Measurements from ENCODE around the gene OR6C75.

GRCh38 chr12:55336002-55336401 lies 26.8 kb upstream of the OR6C75 start:
- TF ChIP-seq CTCF (IDR thresholded peaks at IDR 0.05): no peak
- TF ChIP-seq REST (IDR thresholded peaks at IDR 0.05; ENCODE audit: insufficient read depth in 1 of 2, low read depth in 2 of 2, low read length in 1 of 2): no peak
- TF ChIP-seq POLR2AphosphoS5 (IDR thresholded peaks at IDR 0.05; ENCODE audit: low read depth, low read length): no peak
